GM13977 (cell line): ENCODE measurements around the gene LARP1B.
"Not testable (repeated sequence)": the region's sequence is repeated elsewhere in the genome, so short reads cannot be mapped to it uniquely, and the experiment has no call there.

Source experiments
- DNase-seq: peaks from one replicate; pipeline ENCODE4 v3.0.0; 2012; ENCODE audit warnings: low spot score
- in situ Hi-C: fragments of 300-500 bp; cut with MboI; formaldehyde crosslinking; loops from one replicate; pipeline ENCODE4 v1.12.0; 2022; ENCODE audit warnings: low sequenced_read_pairs, low pct_unique_long_range_greater_than_20kb, mixed read lengths, inconsistent platforms; ENCODE audit not compliant: unreplicated experiment
- TF ChIP-seq, protein P1 (sequence below): IDR thresholded peaks from 2 replicates; pipeline ENCODE4 v1.5.1; 2012; ENCODE audit warnings: mild to moderate bottlenecking, control low read depth; ENCODE audit not compliant: insufficient read depth; ENCODE audit errors: extremely low read depth, missing control alignments

The LARP1B gene

GRCh38 chr4:128241019-128241418 lies 179.9 kb downstream of the LARP1B start:
- in situ Hi-C loops = no loop called here
- TF ChIP-seq, protein P1, sequence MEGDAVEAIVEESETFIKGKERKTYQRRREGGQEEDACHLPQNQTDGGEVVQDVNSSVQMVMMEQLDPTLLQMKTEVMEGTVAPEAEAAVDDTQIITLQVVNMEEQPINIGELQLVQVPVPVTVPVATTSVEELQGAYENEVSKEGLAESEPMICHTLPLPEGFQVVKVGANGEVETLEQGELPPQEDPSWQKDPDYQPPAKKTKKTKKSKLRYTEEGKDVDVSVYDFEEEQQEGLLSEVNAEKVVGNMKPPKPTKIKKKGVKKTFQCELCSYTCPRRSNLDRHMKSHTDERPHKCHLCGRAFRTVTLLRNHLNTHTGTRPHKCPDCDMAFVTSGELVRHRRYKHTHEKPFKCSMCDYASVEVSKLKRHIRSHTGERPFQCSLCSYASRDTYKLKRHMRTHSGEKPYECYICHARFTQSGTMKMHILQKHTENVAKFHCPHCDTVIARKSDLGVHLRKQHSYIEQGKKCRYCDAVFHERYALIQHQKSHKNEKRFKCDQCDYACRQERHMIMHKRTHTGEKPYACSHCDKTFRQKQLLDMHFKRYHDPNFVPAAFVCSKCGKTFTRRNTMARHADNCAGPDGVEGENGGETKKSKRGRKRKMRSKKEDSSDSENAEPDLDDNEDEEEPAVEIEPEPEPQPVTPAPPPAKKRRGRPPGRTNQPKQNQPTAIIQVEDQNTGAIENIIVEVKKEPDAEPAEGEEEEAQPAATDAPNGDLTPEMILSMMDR = no peak
- no peak for DNase-seq

GRCh38 chr4:128241425-128241913 lies 180.4 kb downstream of the LARP1B start:
- no peak for DNase-seq
- TF ChIP-seq, protein P1 = no peak
- in situ Hi-C loops = no loop called here

DNA sequence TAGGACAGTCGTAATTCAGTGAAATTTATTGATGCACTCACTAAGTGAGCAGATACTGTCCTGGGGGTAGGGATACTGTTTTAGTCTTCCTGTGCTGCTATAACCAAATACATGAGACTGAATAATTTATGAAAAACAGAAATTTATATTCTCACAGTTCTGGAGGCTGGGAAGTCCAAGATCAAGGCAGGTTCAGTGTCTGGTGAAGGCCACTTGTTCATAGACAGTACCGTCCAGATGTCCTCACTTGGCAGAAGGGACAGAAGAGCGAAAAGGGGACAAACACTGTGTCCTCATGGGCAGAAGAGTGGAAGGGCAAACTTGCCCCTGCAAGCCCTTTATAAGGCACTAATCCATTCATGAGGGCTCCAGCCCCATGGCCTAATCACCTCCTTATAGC lies 180.9 kb downstream of the LARP1B start:
- DNase-seq = no peak
- TF ChIP-seq, protein P1 = no peak
- in situ Hi-C loops = no loop called here

- DNase-seq = no peak
- in situ Hi-C loops = no loop called here
- TF ChIP-seq, protein P1 = no peak
These were observed 181.5 kb downstream of the LARP1B start for GRCh38 chr4:128242601-128243000.

DNA sequence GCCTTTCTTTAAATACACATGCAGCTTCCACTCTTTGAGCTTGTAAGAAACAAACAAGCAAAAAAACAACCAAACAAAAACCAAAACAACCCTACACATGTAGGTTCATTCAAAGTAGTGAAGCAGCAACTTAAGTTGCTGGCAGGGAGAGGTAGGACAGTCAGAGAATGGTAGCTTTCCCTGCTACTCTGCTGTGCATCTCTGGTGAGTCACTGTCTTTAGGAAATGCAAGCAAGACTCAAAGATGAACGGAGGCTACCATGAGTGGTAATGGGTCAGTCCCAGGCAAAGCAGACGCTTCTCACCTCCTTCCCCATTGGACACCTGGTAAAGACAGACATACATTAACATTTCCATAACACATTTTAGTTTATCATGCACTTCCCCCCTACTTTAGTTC lies 183.3 kb downstream of the LARP1B start:
- no peak for DNase-seq
- TF ChIP-seq, protein P1 = no peak
- in situ Hi-C loops = no loop called here

DNA sequence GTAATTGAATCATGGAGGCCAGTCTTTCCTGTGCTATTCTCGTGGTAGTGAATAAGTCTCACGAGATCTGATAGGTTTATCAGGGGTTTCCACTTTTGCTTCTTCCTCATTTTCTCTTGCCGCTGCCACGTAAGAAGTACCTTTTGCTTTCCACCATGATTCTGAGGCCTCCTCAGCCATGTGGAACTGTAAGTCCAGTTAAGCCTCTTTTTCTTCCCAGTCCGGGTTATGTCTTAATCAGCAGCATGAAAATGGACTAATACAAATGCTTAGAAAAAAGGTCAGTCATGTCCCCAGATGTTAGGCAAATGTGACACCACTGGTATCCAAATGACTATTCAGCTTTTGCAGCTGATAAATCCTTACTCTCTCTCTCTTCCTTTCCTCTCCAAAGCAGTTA lies 184.3 kb downstream of the LARP1B start:
- in situ Hi-C loops, DNase-seq: not testable (repeated sequence)

- no peak for DNase-seq
- TF ChIP-seq, protein P1 = no peak
These were observed 186.8 kb downstream of the LARP1B start for GRCh38 chr4:128247906-128248305.

More at GRCh38 chr4:128247906-128248305, 186.8 kb downstream of the LARP1B start:
- in situ Hi-C loops = no loop called here
